Panc1 (cell line): Measurements from ENCODE around the gene NFATC2.

ENCODE experiments used
- CTCF ChIP-seq: fragments of 450-650 bp; IDR thresholded peaks from 2 replicates; pipeline ENCODE4 v1.5.1; 2017; ENCODE audit warnings: mild to moderate bottlenecking
- POLR2AphosphoS5 ChIP-seq: IDR thresholded peaks from 2 replicates; pipeline ENCODE4 v1.6.1; 2012; ENCODE audit warnings: mild to moderate bottlenecking, low read depth, low read length, moderate library complexity
- REST ChIP-seq, 2 experiments: IDR thresholded peaks; 2 replicates each; pipeline ENCODE4 v1.6.1; 2011 to 2012; ENCODE audit warnings: low read depth in 2 of 2, control low read depth in 1 of 2, low read length in 1 of 2, mild to moderate bottlenecking in 1 of 2, moderate library complexity in 1 of 2; ENCODE audit not compliant: insufficient read depth in 1 of 2
- SIN3A ChIP-seq: IDR thresholded peaks from 2 replicates; pipeline ENCODE4 v1.6.1; 2012; ENCODE audit warnings: low read depth, mild to moderate bottlenecking, low read length, moderate library complexity, borderline replicate concordance; ENCODE audit not compliant: insufficient read depth
- TCF7L2 ChIP-seq: IDR thresholded peaks from 2 replicates; pipeline ENCODE4 v1.6.1; 2011; ENCODE audit warnings: mild to moderate bottlenecking, low read depth, low read length, inconsistent platforms

GRCh38 chr20:51347831-51348230 is 194.7 kb downstream of the NFATC2 start:
- TF ChIP-seq POLR2AphosphoS5 = no peak
- no peak for TF ChIP-seq CTCF
- no peak for TF ChIP-seq SIN3A
- TF ChIP-seq REST (IDR thresholded peaks at IDR 0.05; ENCODE audit: insufficient read depth in 1 of 2, low read depth in 2 of 2, low read length in 1 of 2) = no peak
- TF ChIP-seq TCF7L2 = no peak
